ENCODE data around the gene LRP8.

DNA sequence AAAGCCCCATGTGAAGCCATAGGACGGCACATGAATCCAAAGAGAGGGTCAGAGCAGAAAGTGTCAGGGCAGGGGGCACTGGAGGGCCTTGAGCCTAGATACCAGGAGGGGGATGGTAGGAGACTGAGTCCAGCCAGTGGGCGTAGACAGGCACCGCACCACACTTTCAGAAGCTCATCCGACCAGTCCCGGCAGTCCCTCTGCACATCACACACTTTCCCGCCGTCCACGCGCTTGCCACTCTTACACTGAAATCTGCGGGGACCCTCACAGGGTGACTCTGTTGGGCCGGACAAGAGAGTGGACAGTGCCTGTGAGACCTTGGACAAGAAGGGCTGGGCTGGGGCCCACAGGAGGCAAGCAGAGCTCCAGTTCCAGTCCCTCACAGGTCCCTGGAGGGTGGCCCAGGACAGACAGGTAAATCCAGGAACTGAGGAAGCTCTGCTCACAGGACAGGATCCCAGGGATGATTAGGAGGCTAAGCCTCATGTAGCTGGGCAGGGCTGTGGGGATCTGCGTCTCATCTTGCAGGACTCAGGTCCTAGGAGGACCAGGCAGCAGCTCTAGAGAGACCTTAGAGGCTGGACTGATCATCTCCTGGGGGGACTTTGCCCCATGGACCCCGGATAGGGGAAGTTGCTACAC lies 53.2 kb downstream of the LRP8 start:
- TF ChIP-seq, protein P1, sequence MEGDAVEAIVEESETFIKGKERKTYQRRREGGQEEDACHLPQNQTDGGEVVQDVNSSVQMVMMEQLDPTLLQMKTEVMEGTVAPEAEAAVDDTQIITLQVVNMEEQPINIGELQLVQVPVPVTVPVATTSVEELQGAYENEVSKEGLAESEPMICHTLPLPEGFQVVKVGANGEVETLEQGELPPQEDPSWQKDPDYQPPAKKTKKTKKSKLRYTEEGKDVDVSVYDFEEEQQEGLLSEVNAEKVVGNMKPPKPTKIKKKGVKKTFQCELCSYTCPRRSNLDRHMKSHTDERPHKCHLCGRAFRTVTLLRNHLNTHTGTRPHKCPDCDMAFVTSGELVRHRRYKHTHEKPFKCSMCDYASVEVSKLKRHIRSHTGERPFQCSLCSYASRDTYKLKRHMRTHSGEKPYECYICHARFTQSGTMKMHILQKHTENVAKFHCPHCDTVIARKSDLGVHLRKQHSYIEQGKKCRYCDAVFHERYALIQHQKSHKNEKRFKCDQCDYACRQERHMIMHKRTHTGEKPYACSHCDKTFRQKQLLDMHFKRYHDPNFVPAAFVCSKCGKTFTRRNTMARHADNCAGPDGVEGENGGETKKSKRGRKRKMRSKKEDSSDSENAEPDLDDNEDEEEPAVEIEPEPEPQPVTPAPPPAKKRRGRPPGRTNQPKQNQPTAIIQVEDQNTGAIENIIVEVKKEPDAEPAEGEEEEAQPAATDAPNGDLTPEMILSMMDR (IDR thresholded peaks at IDR 0.05): no peak
- TF ChIP-seq TCF7L2 (IDR thresholded peaks at IDR 0.05; ENCODE audit: low read depth, low read length) (no peak), POLR2AphosphoS5 (IDR thresholded peaks at IDR 0.05; ENCODE audit: low read depth, low read length) (no peak)
